Measurements from ENCODE around the gene LMOD3. TPM values are rescaled to one million over a fixed set of nuclear protein-coding genes. Genes with fewer than 3 reads are reported as not detected.

The LMOD3 gene
- total and polyA plus RNA-seq, 2 of the 8 experiments (the other 6 are each of a cell fraction or from before 2014, with no cell fraction given), result not detected

DNA sequence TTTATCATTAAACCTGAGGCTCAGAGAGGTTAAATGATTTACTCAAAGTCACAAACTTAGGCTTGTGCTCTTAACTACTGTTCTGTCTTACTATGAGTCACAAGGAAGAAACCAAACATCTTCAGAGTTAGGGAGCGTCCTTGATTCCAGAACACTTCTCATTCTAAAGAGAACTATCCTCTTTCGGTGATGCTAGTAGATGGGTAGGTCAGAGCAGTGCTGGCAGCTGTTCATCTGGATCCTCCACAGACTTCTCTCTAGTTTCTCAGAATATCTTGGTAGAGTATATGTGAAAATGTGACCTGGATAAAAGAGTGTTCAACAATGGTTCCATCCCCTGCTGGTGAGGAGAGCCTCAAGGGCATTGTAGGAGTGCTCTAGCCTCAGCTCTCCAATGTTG is 34.3 kb downstream of the LMOD3 start:
- no peak overlapping the region for H3K4me3 ChIP-seq (ENCODE audit: extremely low read depth in 1 of 4, insufficient read depth in 2 of 4, low read depth in 3 of 4, low read length in 4 of 4)

More for the DNA sequence above, 34.3 kb downstream of the LMOD3 start:
- no peaks in the 10 kb centered on the region for H3K79me2 ChIP-seq (ENCODE audit: control insufficient read depth in 1 of 2, insufficient read depth in 2 of 2, low read length in 2 of 2)
- ChIA-PET POLR2A (ENCODE audit: partially characterized antibody) (no interaction called here), CTCF (ENCODE audit: partially characterized antibody) (interaction anchor here (1.4 kb wide), 1 partner anchor 10 kb away, joined by 4 read pairs; no protein-coding TSS in a partner anchor)
- H2BK5ac ChIP-seq (ENCODE audit: low read depth, low read length), result no peak overlapping the region
- no peak overlapping the region for H4K8ac ChIP-seq (ENCODE audit: extremely low read depth, insufficient read depth, low read length)
- H2BK20ac ChIP-seq (ENCODE audit: low read length), result no peak overlapping the region
- H3K4me2 ChIP-seq (ENCODE audit: insufficient read depth in 1 of 2, low read depth in 2 of 2, low read length in 2 of 2), result no peak overlapping the region
- no peak overlapping the region for H3K27ac ChIP-seq (ENCODE audit: low read depth, low read length)
- FAIRE-seq (no peak), DNase-seq (ENCODE audit: low read depth in 1 of 2, low spot score in 2 of 2) (no peak)
- H3K23ac ChIP-seq (ENCODE audit: insufficient read length), result no peak overlapping the region
- H3K79me1 ChIP-seq (ENCODE audit: low read depth, low read length), result no peaks in the 10 kb centered on the region
- no peak overlapping the region for H3K14ac ChIP-seq (ENCODE audit: insufficient read length)
- H3K56ac ChIP-seq (replicated peaks; ENCODE audit: insufficient read length, low read depth, low read length), result no peak overlapping the region
- H4K20me1 ChIP-seq (replicated peaks in 1 of 2; ENCODE audit: control insufficient read depth in 1 of 2, insufficient read depth in 2 of 2, low read length in 2 of 2), result peaks cover 0 to 1% of the 10 kb centered on the region in 2 experiments
- H2AK5ac ChIP-seq (ENCODE audit: low read depth, low read length), result no peak overlapping the region
- no peaks in the 10 kb centered on the region for H3K27me3 ChIP-seq (replicated peaks in 1 of 4; ENCODE audit: control insufficient read depth in 3 of 4, extremely low read depth in 1 of 4, insufficient read depth in 3 of 4, low read length in 3 of 4)
- no peak overlapping the region for H4K5ac ChIP-seq (ENCODE audit: insufficient read length, low read depth, low read length)
- TF ChIP-seq TCF12 (IDR thresholded peaks at IDR 0.05; ENCODE audit: low read depth, low read length) (no peak), CTBP2 (IDR thresholded peaks at IDR 0.05; ENCODE audit: borderline replicate concordance, insufficient read depth, insufficient read length, low read length) (no peak), TAF1 (IDR thresholded peaks at IDR 0.05; ENCODE audit: low read depth, low read length) (no peak), SIN3A (conservative IDR thresholded peaks at IDR 0.05 in 1 of 2, IDR thresholded peaks at IDR 0.05 in 1 of 2; ENCODE audit: low read depth in 1 of 2, low read length in 2 of 2) (no peak), FOSL1 (IDR thresholded peaks at IDR 0.05; ENCODE audit: insufficient read depth, low read depth, low read length) (no peak), POU5F1 (IDR thresholded peaks at IDR 0.05; ENCODE audit: low read depth, low read length) (no peak), NANOG (IDR thresholded peaks at IDR 0.05; ENCODE audit: insufficient read depth, low read depth, low read length, poor library complexity, severe bottlenecking) (no peak), KDM5A (IDR thresholded peaks at IDR 0.05; ENCODE audit: low read length) (no peak)
- TF ChIP-seq, protein P1, sequence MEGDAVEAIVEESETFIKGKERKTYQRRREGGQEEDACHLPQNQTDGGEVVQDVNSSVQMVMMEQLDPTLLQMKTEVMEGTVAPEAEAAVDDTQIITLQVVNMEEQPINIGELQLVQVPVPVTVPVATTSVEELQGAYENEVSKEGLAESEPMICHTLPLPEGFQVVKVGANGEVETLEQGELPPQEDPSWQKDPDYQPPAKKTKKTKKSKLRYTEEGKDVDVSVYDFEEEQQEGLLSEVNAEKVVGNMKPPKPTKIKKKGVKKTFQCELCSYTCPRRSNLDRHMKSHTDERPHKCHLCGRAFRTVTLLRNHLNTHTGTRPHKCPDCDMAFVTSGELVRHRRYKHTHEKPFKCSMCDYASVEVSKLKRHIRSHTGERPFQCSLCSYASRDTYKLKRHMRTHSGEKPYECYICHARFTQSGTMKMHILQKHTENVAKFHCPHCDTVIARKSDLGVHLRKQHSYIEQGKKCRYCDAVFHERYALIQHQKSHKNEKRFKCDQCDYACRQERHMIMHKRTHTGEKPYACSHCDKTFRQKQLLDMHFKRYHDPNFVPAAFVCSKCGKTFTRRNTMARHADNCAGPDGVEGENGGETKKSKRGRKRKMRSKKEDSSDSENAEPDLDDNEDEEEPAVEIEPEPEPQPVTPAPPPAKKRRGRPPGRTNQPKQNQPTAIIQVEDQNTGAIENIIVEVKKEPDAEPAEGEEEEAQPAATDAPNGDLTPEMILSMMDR (IDR thresholded peaks at IDR 0.05; ENCODE audit: control extremely low read depth in 1 of 3, insufficient read depth in 1 of 3, low read depth in 1 of 3, low read length in 3 of 3), result no peak
- TF ChIP-seq, protein P2, sequence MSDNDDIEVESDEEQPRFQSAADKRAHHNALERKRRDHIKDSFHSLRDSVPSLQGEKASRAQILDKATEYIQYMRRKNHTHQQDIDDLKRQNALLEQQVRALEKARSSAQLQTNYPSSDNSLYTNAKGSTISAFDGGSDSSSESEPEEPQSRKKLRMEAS (IDR thresholded peaks at IDR 0.05), result no peak
- no peak overlapping the region for H3K4ac ChIP-seq (replicated peaks; ENCODE audit: insufficient read length, low read depth, low read length)
- H3K18ac ChIP-seq (ENCODE audit: extremely low read depth, low read length), result no peak overlapping the region
- no peak overlapping the region for H4K91ac ChIP-seq (replicated peaks; ENCODE audit: insufficient read length, low read length)
- H2AFZ ChIP-seq (ENCODE audit: low read length), result no peak overlapping the region
- no peaks in the 10 kb centered on the region for H3K9me3 ChIP-seq (ENCODE audit: insufficient read depth in 2 of 2, low read depth in 1 of 2, low read length in 1 of 2)
- H2BK120ac ChIP-seq (replicated peaks; ENCODE audit: low read depth, low read length), result no peak overlapping the region
- no peak overlapping the region for H3K9ac ChIP-seq (replicated peaks in 1 of 4; ENCODE audit: extremely low read depth in 1 of 4, low read depth in 3 of 4, low read length in 3 of 4)
- H3K23me2 ChIP-seq (ENCODE audit: low read depth, low read length), result peaks cover 4% of the 10 kb centered on the region
- no peaks in the 10 kb centered on the region for H3K36me3 ChIP-seq (ENCODE audit: control insufficient read depth in 2 of 4, insufficient read depth in 4 of 4, low read length in 3 of 4)
- no peak overlapping the region for H2BK15ac ChIP-seq (ENCODE audit: low read length)
- H2BK12ac ChIP-seq (ENCODE audit: low read depth, low read length), result no peak overlapping the region
- 81% methylated on average over 2 of the region's 2 CpGs; no CpG with 5 or more reads in 1 of the 2 experiments for WGBS, 2 experiments (ENCODE audit: extremely low coverage in 1 of 2, insufficient coverage in 1 of 2, insufficient read length in 1 of 2, insufficient replicate concordance in 2 of 2, low coverage in 1 of 2, low lambda C conversion rate in 2 of 2, missing lambda C conversion rate in 1 of 2)
- peaks cover 4 to 14% (median 7%) of the 10 kb centered on the region in 4 experiments; a peak in 6 of 7 replicates for H3K4me1 ChIP-seq (replicated peaks in 1 of 4; ENCODE audit: control insufficient read depth in 3 of 4, insufficient read depth in 4 of 4, low read length in 3 of 4)

All from H1 (cell line).